ENCODE measurements around the gene INVS.
"Not testable (repeated sequence)": the region's sequence is repeated elsewhere in the genome, so short reads cannot be mapped to it uniquely, and the experiment has no call there.

INVS gene

GRCh38 chr9:100084734-100085133 is 14.3 kb upstream of the INVS start:
- DNase-seq (ENCODE audit: low read depth): no peak

- no peak for DNase-seq (ENCODE audit: low read depth)
Observed at GRCh38 chr9:100086097-100086635, 12.9 kb upstream of the INVS start.

GRCh38 chr9:100087218-100087617 is 11.8 kb upstream of the INVS start:
- no peak for DNase-seq (ENCODE audit: low read depth)

- no peak for DNase-seq (ENCODE audit: low read depth)
Observed at GRCh38 chr9:100088202-100088601, 10.8 kb upstream of the INVS start.

GRCh38 chr9:100090880-100091279 is 8.2 kb upstream of the INVS start:
- no peak for DNase-seq (ENCODE audit: low read depth)

- no peak for DNase-seq (ENCODE audit: low read depth)
Observed at GRCh38 chr9:100091650-100092049, 7.4 kb upstream of the INVS start.

- no peak for DNase-seq (ENCODE audit: low read depth)
Observed at GRCh38 chr9:100092066-100092465, 7.0 kb upstream of the INVS start.

- DNase-seq (ENCODE audit: low read depth): not testable (repeated sequence)
Observed at GRCh38 chr9:100094411-100094810, 4.6 kb upstream of the INVS start.

GRCh38 chr9:100096378-100096916 is 2.6 kb upstream of the INVS start:
- no peak for DNase-seq (ENCODE audit: low read depth)

- DNase-seq (ENCODE audit: low read depth): no peak
Observed at GRCh38 chr9:100098046-100098886, 777 bp upstream of the INVS start.

- DNase-seq (ENCODE audit: low read depth): no peak
Observed at GRCh38 chr9:100099722-100100042, 639 bp downstream of the INVS start.

- no peak for DNase-seq (ENCODE audit: low read depth)
Observed at GRCh38 chr9:100100146-100100667, 1.2 kb downstream of the INVS start.

- no peak for DNase-seq (ENCODE audit: low read depth)
Observed at GRCh38 chr9:100101608-100102007, 2.6 kb downstream of the INVS start.

- no peak for DNase-seq (ENCODE audit: low read depth)
Observed at GRCh38 chr9:100104314-100104713, 5.3 kb downstream of the INVS start.

GRCh38 chr9:100105861-100106260 is 6.8 kb downstream of the INVS start:
- no peak for DNase-seq (ENCODE audit: low read depth)

GRCh38 chr9:100106616-100107015 is 7.6 kb downstream of the INVS start:
- DNase-seq (ENCODE audit: low read depth): no peak

- no peak for DNase-seq (ENCODE audit: low read depth)
Observed at GRCh38 chr9:100108559-100108958, 9.5 kb downstream of the INVS start.

- no peak for DNase-seq (ENCODE audit: low read depth)
Observed at GRCh38 chr9:100111235-100111634, 12.2 kb downstream of the INVS start.

GRCh38 chr9:100112677-100113336 is 13.8 kb downstream of the INVS start:
- DNase-seq (ENCODE audit: low read depth): no peak

- no peak for DNase-seq (ENCODE audit: low read depth)
Observed at GRCh38 chr9:100117316-100117715, 18.3 kb downstream of the INVS start.

- no peak for DNase-seq (ENCODE audit: low read depth)
Observed at GRCh38 chr9:100120286-100120685, 21.2 kb downstream of the INVS start.

GRCh38 chr9:100125236-100125635 is 26.2 kb downstream of the INVS start:
- no peak for DNase-seq (ENCODE audit: low read depth)

- no peak for DNase-seq (ENCODE audit: low read depth)
Observed at GRCh38 chr9:100125910-100126309, 26.9 kb downstream of the INVS start.

All from stimulated activated CD8-positive, alpha-beta memory T cell treated with anti-CD3 and anti-CD28 coated beads, Interleukin-12 subunit alpha, Interleukin-12 subunit beta, amount 100 ng/mL, for 4 hours (primary cell).